RCC 7860 (cell line): ENCODE data around the gene IDNK.
"Not testable (repeated sequence)": the region's sequence is repeated elsewhere in the genome, so short reads cannot be mapped to it uniquely, and the experiment has no call there.

ENCODE experiments used
- DNase-seq: peaks from one replicate; pipeline ENCODE4 v3.0.0-alpha.2; 2015; ENCODE audit warnings: low spot score
- FAIRE-seq: peaks from 2 replicates; lab custom pipeline; 2012; peaks lifted over from hg19 to GRCh38; lab: Jason Lieb, UNC

The IDNK gene

GRCh38 chr9:83622939-83623678 lies at the start of gene IDNK:
TSS of gene IDNK (plus strand) at chr9:83623143. CDS start at chr9:83623172, 29 bp downstream.
- DNase-seq (peak; percentile 31), FAIRE-seq (no peak)

- no peak for DNase-seq
- no peak for FAIRE-seq
These were observed 48.5 kb upstream of the IDNK start for GRCh38 chr9:83574482-83574881.

- no peak for FAIRE-seq
These were observed 40.9 kb upstream of the IDNK start for GRCh38 chr9:83582029-83582428.

GRCh38 chr9:83583151-83584014 lies 39.6 kb upstream of the IDNK start:
- FAIRE-seq (peak; percentile 53), DNase-seq (peak; percentile 22)

More at GRCh38 chr9:83582029-83582428, 40.9 kb upstream of the IDNK start:
- DNase-seq: no peak

GRCh38 chr9:83584995-83585394 lies 37.9 kb upstream of the IDNK start:
- DNase-seq: no peak
- no peak for FAIRE-seq

GRCh38 chr9:83588256-83588655 lies 34.7 kb upstream of the IDNK start:
- DNase-seq: no peak
- no peak for FAIRE-seq

GRCh38 chr9:83596899-83597504 lies 25.9 kb upstream of the IDNK start:
- DNase-seq (no peak), FAIRE-seq (no peak)

- FAIRE-seq: no peak
- DNase-seq: no peak
These were observed 24.5 kb upstream of the IDNK start for GRCh38 chr9:83598487-83598886.

GRCh38 chr9:83599071-83599470 lies 23.9 kb upstream of the IDNK start:
- DNase-seq (no peak), FAIRE-seq (no peak)

GRCh38 chr9:83601463-83601862 lies 21.5 kb upstream of the IDNK start:
- FAIRE-seq (no peak), DNase-seq (no peak)

- FAIRE-seq: not testable (repeated sequence)
These were observed 15.3 kb upstream of the IDNK start for GRCh38 chr9:83607620-83608019.

GRCh38 chr9:83613298-83613697 lies 9.6 kb upstream of the IDNK start:
- not testable (repeated sequence) for DNase-seq, FAIRE-seq

More at GRCh38 chr9:83607620-83608019, 15.3 kb upstream of the IDNK start:
- DNase-seq: not testable (repeated sequence)

- DNase-seq (no peak), FAIRE-seq (no peak)
These were observed 5.6 kb upstream of the IDNK start for GRCh38 chr9:83617299-83617698.

- FAIRE-seq (no peak), DNase-seq (peak; percentile 49)
These were observed 1.9 kb upstream of the IDNK start for GRCh38 chr9:83620841-83621636.

GRCh38 chr9:83622433-83622938 lies 457 bp upstream of the IDNK start:
- DNase-seq (no peak), FAIRE-seq (no peak)

GRCh38 chr9:83623679-83624076 lies 735 bp downstream of the IDNK start:
- FAIRE-seq (no peak), DNase-seq (no peak)

- DNase-seq: no peak
- no peak for FAIRE-seq
These were observed 2.2 kb downstream of the IDNK start for GRCh38 chr9:83625178-83625577.

- FAIRE-seq (no peak), DNase-seq (no peak)
These were observed 5.6 kb downstream of the IDNK start for GRCh38 chr9:83628540-83628939.

- FAIRE-seq: no peak
- no peak for DNase-seq
These were observed 6.6 kb downstream of the IDNK start for GRCh38 chr9:83629433-83630104.

- DNase-seq (no peak), FAIRE-seq (no peak)
These were observed 8.1 kb downstream of the IDNK start for GRCh38 chr9:83630938-83631457.
